Keratinocyte (primary cell): Measurements from ENCODE around the gene TRIM54.
A peak's percentile ranks its signal among the peaks of the same experiment; 100 is the strongest.

Source experiments
- CTCF ChIP-seq, 3 experiments: IDR thresholded peaks in 1 of 3; conservative IDR thresholded peaks in 1 of 3; optimal IDR thresholded peaks in 1 of 3; 2 replicates in 2 of 3; 3 replicates in 1 of 3; pipeline versions ENCODE3 to v1.5.1; 2011; ENCODE audit warnings: low read length in 3 of 3, mild to moderate bottlenecking in 3 of 3, moderate library complexity in 2 of 3, control low read depth in 1 of 3, inconsistent platforms in 1 of 3; ENCODE audit not compliant: insufficient read depth in 2 of 3; ENCODE audit errors: extremely low read depth in 1 of 3
- EZH2 ChIP-seq: IDR thresholded peaks from one replicate; pipeline ENCODE4 v1.6.1; 2012; ENCODE audit warnings: inconsistent platforms, mild to moderate bottlenecking, low read length, moderate library complexity

DNA sequence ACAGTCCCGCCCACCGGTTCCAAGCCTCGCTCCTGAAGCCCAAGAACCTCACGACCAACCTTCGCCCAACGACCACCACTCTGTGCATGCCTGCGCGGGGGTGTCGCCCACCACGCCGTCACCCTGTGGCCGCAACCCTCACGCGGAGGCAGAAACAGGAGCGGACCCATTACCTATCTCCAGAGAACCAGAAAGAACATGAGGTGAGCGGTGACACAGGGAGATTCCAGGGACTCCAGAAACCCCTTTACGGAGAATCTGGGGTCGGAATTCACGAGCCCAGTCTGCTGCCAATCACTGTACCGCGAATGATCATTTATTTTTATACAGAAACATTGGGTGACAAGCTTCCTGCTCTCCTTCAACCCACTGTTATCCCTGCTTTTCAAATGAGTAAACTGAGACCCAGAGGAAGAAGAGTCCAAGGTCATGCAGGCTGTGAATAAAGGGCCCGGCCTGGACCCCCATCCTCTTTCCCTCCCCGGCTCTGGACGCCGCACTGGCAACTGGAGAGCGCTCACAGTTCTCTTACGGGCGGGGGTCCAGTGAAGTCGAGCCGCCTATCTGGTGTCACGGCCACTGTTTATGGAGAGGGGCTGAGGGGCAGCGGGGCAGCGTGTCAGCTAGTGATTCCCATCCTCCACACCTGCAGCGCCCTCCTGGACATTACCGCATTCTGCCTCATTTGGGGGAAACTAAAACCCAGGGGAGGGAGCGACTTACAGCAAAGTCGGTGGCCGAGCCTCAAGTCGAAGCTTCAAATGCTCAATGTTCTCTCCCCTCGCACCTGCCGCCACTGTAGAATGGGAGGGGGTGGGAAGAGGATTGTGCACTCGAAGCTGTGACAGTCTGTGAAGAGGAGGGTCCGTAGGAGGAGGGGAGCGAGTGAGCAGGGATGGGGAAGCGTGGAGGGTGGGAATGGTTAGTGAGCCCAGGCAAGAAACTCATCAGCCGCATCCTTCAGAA lies 18.7 kb upstream of the TRIM54 start:
- TF ChIP-seq CTCF (optimal IDR thresholded peaks at IDR 0.05 in 1 of 3, IDR thresholded peaks at IDR 0.05 in 1 of 3, conservative IDR thresholded peaks at IDR 0.05 in 1 of 3; ENCODE audit: extremely low read depth in 1 of 3, insufficient read depth in 2 of 3, low read length in 3 of 3) (no peak), EZH2 (peak; percentile 98)
